ENCODE data around the gene ERC2.

GRCh38 chr3:56190771-56191305 is 277.4 kb downstream of the ERC2 start:
- TF ChIP-seq CTCF (conservative IDR thresholded peaks at IDR 0.05; ENCODE audit: low read length) (no peak), EZH2phosphoT487 (IDR thresholded peaks at IDR 0.05; ENCODE audit: borderline replicate concordance, low read depth, low read length) (no peak)

All from OCI-LY7 (cell line).